CD4-positive, alpha-beta T cell treated with Interleukin-2 at 100 ng/mL for 4 hours (primary cell): ENCODE data around the gene EIPR1.
"Not testable (repeated sequence)": the region's sequence is repeated elsewhere in the genome, so short reads cannot be mapped to it uniquely, and the experiment has no call there.

ENCODE experiments used
- DNase-seq: peaks from one replicate; pipeline ENCODE4 v3.0.0-alpha.2; 2020; ENCODE audit warnings: low spot score

EIPR1 gene

GRCh38 chr2:3287896-3288295 lies 89.7 kb downstream of the EIPR1 start:
- DNase-seq = no peak

GRCh38 chr2:3286646-3287036 lies 91.0 kb downstream of the EIPR1 start:
- DNase-seq = not testable (repeated sequence)

- no peak for DNase-seq
These were observed 91.5 kb downstream of the EIPR1 start for GRCh38 chr2:3285901-3286645.

GRCh38 chr2:3284657-3285630 lies 92.7 kb downstream of the EIPR1 start:
- no peak for DNase-seq

DNA sequence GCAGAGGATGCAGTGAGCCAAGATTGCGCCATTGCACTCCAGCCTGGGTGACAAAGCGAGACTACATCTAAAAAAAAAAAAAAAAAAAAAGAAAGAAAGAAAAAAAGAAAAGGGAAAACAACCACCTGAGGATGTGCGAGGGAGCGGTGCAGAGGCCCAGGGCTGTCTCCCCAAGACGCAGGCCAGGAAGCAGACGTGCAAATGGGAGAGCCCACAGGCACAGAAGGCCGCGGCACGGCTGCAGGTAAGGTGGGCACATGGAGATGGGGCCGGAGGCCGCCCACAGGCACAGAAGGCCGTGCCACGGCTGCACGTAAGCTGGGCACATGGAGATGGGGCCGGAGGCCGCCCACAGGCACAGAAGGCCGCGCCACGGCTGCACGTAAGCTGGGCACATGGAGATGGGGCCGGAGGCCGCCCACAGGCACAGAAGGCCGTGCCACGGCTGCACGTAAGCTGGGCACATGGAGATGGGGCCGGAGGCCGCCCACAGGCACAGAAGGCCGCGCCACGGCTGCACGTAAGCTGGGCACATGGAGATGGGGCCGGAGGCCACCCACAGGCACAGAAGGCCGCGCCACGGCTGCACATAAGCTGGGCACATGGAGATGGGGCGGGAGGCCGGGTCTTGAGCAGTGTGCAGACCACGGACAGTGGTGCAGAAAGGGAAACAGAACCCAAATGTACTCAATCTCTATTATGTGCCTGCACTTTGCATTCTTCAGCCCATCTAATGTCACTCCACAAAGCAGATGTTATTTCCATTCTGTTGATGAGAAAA lies 93.6 kb downstream of the EIPR1 start:
- DNase-seq = not testable (repeated sequence)

GRCh38 chr2:3283206-3283605 lies 94.4 kb downstream of the EIPR1 start:
- no peak for DNase-seq

DNA sequence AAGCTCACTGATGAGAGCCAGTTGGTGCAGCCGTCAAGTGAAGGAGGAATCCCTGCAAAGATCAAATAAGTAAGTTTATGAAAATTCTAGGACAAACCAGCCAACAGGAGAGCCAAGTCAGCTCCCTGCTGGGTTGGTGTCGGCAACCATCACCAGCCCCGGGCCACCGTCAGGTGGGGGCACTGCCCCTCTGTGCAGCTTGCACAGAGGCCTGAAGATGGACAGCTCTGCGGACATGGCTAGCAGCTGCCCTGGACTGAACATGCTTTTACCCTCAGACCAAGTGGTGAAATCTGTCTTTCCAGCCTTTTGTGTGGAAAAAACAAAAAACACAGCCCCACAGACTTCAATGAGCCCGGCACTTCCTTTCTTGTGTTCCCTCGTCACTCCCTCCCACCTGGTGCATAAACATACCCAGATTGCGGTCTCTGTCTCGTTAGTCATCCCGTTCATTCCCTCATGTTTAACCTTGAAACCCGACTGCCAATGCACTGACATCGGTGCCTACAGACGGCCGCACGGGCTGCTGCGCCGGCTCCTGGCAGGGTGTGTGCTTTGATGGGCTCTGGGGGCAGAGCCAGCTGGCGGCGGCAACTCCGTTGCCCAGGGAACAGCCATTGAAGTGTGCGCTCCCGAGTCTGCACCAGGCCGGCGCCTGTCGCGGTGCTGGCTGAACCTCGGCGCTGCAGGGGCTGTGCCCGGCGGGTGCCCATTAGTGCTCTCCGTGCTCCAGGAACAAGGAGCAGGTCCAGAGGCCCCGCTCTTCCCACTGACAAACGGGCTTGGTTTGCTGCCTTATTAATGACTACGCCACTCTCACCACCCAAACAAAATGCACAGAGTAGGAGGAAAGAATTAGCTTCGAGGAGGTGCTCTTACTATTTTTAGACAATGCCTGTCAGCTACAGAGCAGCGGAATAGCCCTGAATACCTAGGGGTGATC lies 95.3 kb downstream of the EIPR1 start:
- no peak for DNase-seq

GRCh38 chr2:3280683-3281520 lies 96.7 kb downstream of the EIPR1 start:
- DNase-seq = no peak

DNA sequence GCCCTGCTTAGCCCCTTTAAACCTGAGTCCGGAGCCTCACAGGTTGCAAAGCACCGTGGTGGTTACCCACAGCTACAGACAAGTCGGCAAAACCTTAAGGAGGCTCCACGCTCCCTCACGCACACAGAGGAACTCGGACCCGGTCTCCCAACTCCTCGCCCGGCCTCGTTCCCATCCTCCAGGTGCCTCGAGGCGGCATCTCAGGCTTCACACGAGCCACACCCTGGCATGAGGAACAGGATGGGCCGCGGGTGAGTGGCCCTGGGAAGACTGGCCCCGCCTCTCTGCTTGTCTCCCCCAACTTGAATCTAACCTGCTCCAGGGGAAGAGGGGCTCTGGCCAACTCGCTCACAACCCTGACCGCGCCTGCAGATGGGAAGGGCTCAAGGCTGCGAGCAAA lies 97.4 kb downstream of the EIPR1 start:
- no peak for DNase-seq

- no peak for DNase-seq
These were observed 98.2 kb downstream of the EIPR1 start for GRCh38 chr2:3279236-3279960.

GRCh38 chr2:3278521-3279218 lies 98.9 kb downstream of the EIPR1 start:
- DNase-seq = no peak

DNA sequence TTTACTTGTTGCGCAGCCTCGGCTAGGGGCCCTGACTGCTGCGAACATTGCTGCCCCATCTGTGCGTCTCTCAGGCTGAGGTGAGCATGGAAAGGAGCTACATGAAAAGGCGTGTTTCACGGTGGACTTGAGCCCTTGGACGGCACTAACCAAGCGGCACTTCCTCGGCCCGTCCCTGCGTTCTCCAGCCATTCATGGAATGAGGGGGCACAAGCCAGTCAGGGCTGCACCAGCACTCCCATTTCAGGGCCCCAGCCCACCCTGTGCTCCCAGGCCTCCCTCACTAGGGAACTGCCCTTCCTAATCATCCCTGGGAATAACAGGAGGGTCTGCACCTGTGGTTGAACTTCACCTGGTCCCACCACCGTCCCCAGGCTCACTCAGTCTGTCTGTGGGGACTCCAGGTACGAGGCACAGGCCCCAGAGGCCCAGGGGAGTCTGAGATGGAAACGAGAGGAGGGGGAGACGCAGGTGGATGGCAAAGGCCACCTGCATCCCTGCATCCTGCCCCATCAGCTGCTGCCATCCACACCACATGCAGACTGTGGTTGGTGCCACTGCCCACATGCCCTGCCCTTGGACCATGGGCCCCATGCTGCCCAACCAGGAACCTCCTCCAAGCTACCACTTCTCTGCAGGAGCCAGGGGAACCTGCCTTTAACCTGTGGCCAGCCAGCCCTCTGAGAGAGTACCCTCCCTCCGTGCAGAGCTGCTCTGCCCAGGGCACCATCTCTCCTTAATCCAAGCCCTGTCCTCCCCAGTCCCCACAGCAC lies 99.7 kb downstream of the EIPR1 start:
- DNase-seq = no peak

DNA sequence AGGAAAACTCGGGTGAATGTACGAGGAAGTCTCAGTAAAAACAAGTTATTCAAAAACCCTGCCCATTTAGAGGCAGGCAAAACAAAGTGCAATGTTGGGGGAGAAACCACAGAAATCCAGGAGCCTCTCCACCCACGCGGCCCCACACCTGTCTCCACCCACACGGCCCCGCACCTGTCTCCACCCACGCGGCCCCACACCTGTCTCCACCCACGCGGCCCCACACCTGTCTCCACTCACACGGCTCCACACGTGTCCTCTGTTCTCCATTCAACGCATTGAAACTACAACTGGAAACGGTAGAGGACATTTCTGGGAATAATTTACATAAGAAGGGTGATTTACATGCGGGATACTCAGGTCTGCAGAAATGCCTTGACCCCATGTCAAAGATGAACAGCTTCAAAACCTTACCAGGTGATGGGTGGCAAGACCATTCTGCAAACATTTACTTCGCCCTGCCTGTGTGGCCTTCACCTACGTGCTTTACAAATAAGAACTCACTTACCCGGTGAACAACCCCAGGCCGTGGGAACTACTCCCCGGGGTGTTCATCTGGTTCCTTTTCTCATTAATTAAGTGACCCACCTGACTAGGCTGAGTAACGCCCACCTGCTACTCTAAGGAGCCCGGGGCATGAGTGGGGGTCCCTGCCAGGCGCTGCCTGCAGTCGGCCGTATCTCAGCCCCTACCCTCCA lies 100.4 kb downstream of the EIPR1 start:
- no peak for DNase-seq

GRCh38 chr2:3272761-3273160 lies 104.9 kb downstream of the EIPR1 start:
- DNase-seq = no peak

- DNase-seq = no peak
These were observed 107.5 kb downstream of the EIPR1 start for GRCh38 chr2:3270095-3270478.

- DNase-seq = no peak
These were observed 108.1 kb downstream of the EIPR1 start for GRCh38 chr2:3269425-3270094.

GRCh38 chr2:3268705-3269029 lies 109.0 kb downstream of the EIPR1 start:
- DNase-seq = no peak
